COR-L47 (cell line): Measurements from ENCODE around the gene LRBA.
A peak's percentile ranks its signal among the peaks of the same experiment; 100 is the strongest.

ENCODE experiments used
- DNase-seq: peaks from one replicate; lab custom pipeline; 2025; lab: John Stamatoyannopoulos, UW

LRBA gene

DNA sequence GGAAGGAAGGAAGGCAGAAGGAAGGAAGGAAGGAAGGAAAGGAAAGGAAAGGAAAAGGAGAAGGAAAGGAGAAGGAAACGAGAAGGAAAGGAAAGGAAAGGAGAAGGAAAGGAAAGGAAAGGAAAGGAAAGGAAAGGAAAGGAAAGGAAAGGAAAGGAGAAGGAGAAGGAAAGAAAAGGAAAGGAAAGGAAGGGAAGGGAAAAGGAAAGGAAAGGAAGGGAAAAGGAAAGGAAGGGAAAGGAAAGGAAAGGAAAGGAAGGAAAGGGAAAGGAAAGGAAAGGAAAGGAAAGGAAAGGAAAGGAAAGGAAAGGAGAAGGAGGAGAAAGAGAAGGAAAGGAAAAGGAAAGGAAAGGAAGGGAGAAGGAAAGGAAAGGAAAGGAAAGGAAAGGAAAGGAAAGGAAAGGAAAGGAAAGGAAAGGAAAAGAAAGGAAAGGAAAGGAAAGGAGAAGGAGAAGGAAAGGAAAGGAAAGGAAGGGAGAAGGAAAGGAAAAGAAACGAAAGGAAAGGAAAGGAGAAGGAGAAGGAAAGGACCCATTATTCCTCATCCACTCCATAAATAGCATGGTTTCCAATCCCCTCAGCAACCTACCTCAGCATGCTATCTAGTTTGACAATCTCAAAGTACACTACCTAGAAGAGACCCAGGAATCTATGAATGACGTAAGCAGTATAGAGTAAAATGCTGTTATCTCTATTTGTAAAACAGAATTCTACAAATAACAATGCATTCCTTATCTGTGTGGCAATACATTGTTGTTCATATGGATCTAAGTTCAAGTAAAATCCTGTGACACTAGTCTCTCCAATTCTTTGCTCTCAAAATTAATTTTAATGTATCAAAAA lies 209.7 kb downstream of the LRBA start:
- DNase-seq, result no peak

DNA sequence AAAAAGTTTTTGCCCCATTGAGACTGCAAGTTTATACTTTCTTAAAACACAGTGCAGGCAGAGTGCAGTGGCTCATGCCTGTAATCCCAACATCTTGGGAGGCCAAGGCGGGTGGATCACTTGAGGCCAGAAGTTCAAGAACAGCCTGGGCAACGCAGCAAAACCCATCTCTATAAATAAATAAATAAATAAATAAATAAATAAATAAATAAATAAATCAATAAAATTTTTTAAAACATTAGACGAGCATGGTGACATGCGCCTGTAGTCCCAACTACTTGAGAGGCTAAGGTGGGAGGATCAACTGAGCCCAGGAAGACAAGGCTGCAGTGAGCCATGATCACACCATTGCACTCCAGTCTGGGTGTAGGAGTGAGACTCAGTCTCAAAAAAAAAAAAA lies 213.3 kb downstream of the LRBA start:
- no peak for DNase-seq

DNA sequence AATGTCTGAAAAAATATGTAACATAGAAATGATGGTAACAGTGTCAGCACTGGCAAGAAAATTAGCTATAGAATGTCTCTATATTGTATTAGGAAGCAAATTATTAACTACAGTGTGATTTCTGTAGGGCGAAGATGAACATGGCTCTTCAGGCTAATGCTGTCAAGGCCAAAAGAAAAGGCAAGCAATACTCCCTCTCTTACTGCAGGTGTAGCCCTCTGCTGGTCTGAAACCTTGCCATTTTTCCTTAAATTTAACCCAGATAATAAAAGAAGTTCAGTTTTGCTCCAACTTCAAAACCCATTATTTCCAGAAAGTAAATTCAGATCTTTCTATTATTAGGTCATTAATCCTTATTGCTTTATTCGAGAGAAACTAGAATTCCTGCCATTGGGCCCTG lies 215.9 kb downstream of the LRBA start:
- no peak for DNase-seq

DNA sequence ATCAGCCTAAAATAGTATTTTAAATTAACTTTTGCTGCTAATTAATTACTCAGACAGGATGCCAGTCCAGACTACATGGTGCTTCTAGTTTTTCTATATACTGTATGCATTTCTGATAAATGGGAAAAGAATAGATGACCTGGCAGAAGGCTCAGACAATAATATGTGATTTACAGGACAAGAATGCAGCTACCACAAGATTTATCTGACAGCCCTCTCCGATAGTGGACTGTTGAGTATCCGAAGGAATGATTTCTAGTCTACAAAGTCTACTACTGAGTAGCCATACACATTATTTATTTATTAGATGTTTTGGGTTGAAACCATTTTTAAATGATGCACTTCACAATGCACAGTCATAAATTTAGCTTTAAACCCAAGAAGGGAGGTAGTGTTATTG lies 220.4 kb downstream of the LRBA start:
- DNase-seq, result no peak

DNA sequence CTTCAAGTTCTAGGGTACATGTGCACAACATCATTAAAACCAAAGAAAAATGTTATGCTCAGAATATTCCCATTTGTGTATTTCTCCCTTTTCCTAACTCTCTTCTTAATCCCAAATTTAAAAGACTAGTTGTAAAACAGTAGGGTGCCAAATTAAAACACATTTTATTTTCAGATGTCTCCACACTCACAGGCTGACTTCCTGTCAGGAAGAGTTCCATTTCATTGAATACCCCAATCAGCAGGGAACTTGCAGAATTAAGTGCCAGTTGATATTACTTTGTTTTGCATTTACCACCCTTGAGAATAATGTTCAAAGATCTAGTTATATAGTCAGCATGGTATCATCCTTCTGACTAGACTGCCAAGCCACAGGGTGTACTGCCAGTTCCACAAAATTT lies 225.2 kb downstream of the LRBA start:
- DNase-seq, result no peak

DNA sequence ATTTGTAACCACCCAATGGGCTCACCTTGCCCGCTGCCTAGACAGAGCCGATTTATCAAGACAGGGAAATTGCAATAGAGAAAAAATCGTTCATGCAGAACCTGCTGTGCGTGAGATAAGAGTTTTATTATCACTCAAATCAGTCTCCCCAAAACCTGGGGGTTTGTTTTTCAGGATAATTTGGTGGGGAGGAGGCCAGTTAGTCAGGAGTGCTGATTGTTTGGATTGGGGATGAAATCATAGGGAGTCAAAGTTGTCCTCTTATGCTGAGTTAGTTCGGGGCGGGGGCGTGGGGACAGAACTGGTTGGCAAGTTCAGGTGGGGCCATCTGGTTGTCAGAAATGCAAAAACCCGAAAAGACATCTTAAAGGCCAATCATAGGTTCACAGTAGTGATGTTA lies 230.1 kb downstream of the LRBA start:
- no peak for DNase-seq

DNA sequence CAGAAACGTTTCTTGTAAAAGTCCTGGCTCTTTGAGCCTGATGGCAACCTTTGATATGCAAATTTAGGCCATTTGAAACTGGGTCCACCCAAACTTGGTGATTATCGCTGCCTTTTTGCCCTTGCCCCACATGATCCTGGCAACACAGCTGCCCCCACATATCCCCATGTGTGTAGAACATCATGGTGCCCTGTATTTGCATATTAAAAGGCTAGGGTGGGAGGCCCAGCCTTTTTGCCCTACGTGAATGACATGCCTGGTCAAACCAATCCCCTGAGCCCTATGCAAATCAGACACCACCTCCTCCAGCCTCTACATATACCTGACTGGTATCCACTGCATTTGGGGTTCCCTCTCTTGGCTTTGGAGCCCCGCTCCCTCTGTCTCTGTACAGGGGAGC lies 230.8 kb downstream of the LRBA start:
- no peak for DNase-seq

DNA sequence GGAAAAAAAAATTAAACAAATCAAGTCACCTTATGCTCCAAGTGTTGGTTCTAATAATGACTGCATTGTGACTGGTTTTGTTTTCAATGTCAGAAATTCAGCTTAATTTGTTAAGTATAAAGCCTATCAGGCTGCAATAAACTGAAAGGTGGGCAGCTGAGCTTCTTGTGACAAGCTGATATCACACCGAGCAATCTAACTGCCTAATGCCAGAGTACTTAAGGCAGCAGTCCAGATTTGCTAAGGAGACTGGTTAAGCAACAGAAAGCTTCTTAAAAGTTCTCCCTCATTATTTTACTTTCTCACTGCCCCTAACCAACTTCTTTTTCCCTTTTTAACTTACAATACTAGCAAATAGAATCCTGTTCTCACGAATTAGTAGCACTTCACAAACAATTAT lies 232.2 kb downstream of the LRBA start:
- no peak for DNase-seq

DNA sequence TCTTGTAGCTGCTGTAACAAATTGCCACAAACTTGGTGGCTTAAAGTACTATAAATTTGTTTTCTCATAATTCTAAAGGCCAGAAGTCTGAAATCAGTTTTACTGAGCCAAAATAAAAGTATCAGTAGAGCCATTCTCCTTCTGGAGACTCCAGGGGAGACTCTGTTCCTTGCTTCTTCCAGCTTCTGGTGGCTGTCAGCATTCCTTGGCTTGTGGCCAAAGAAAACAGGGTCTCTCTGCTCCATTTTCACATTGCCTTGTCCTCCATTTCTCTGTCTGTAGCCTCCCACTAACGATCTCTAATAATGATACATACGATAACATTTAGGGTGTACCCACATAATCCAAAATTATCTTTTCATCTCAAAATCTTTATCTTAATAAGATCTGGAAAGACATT lies 232.8 kb downstream of the LRBA start:
- DNase-seq, result peak; percentile 24

DNA sequence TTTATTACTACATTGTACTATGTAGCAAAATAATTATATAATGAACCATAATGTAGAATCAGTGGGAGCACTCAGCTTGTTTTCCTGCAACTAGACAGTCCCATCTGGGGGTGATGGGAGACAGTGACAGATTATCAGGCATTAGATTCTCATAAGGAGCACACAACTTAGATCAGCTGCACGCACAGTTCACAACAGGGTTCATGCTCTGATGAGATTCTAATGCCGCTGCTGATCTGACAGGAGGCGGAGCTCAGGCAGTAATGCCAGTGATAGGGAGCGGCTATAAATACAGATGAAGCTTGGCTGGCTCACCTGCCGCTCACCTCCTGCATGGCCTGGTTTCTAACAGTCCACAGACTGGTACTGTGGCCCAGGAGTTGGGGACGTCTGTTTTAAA lies 233.9 kb downstream of the LRBA start:
- DNase-seq, result no peak

DNA sequence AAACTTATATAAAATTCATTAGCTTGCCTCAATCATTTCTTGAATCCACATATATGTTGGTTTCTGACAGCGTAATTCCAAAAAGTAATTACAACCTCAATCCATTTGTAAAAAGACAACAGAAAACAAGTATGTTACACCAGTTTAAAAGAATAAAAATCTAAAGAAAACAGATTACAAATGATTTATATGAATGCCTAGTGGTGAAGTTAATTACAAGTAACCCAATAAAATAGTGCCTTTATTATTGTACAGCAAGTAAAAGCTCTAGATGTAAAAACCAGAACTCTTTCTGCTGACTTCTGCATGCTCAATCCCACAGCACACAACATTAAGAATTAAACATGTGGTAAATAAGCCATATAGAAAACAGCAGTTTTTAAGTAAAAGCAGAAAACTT lies 235.4 kb downstream of the LRBA start:
- DNase-seq, result no peak

DNA sequence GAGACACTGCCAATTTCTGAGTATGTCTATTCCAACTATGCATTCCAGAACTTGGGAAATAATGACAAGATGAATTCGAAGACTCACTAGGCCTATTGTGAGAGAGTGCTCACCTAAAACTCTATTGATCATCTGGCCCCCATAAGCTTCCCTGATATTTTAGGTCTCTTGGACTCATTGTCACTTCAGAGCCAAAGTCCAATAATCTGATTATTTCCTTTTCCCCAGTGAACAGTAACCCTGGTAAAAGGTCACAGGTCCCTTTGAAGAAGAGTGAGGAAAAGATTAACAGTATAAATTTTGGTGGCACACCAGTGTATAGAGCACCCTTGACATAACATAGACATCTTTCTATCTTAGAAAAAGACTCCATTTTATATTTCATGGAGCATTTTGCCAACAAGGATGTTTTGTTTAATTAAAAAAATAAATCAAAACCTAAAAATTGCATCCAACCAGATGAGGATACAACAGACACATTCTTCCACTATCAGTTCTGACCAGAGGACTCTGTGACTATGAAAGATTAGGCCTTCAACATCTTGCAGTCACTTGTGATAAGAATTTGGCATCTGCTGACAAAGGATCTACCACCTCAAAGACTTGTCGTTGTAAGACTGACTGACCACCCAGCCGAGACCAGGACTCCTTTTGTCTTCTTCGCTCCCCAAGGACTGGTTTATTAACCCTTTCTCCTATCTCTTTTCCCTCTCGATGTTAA lies 241.2 kb downstream of the LRBA start:
- DNase-seq, result no peak

DNA sequence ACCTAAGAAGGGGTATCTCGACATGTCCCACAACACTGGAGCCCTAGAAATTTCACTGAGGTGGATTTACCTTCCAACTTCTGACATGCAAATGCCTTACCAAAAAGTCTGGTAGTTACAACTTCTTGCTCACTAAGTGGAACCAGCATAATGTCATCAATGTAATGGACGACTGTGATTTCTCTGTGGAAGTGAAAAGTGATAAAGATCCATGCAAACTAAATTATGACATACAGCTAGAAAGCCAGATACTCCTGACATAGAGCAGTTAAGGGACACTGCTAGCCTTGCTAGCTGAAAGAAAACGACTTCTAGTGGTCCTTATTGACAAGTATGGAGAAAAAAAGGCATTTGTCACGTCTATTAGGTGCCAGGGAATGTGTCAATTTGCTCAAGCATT lies 242.1 kb downstream of the LRBA start:
- no peak for DNase-seq

DNA sequence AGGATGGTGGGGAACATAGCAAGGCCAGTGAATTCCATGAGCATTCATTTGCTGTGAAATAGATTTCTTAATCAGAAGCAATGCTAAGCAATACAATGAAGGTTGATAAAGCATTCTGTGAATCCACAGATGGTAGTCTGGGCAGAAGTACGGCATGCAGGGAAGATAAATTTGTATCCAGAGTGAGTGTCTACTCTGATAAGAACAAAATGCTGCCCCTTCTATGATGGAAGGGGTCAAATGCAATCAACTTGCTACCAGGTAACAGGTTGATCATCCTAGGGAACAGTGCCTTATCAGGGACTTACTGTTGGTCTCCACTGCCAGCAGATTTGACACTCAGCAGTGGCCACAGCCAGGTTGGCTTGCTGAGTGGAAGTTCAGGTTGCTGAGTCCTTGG lies 243.7 kb downstream of the LRBA start:
- DNase-seq, result no peak

DNA sequence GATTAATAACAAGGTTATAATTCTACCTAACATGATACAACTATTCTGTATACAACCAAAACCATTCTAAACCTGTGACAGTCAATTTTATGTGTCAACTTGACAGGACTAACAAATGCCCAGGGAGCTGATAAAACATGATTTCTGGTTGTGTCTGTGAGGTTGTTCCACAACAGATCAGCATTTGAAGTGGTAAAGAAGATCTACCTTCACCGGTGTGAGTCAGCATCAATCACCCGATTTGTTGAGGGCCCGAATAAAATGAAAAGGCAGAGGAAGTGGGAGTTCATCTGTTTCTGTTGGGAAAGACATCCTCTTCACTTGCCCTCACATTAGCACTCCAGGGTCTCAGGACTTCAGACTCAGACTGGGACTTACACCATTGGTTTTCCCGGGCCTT lies 245.2 kb downstream of the LRBA start:
- DNase-seq, result no peak

DNA sequence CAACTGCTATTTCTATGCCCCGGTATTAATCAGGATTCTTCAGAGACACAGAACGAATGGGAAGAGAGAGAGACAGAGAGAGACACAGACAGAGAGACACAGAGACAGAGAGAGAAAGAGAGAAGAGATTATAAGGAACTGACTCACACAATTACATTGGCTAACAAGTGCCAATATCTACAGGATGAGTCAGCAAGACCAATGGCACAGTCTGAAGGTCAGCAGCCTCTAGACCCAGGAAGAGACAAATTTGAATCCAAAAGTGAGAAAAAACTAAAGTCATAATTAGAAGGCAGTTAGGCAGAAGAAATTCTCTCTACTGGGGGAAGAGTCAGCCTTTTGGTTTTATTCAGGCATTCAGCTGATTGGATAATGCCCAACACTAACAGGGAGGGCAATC lies 245.8 kb downstream of the LRBA start:
- DNase-seq, result no peak

DNA sequence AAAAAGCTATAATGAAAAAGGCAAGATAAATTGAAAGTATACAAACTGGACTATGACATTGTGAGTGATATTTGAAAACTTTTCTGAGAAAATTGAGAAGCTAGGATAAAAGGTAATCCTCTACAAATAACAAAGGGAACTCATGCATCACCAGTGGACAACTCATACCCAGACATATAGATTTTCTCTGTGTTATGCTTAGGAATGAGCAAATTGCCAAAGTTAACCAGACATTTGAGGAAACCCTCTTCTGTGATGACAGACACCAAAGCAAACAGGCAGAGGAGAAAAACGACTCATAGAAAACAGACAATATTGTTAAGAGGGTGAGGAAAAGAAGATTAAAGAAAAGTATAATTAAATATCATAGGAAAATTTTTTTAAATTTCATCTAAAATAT lies 246.6 kb downstream of the LRBA start:
- DNase-seq, result no peak

DNA sequence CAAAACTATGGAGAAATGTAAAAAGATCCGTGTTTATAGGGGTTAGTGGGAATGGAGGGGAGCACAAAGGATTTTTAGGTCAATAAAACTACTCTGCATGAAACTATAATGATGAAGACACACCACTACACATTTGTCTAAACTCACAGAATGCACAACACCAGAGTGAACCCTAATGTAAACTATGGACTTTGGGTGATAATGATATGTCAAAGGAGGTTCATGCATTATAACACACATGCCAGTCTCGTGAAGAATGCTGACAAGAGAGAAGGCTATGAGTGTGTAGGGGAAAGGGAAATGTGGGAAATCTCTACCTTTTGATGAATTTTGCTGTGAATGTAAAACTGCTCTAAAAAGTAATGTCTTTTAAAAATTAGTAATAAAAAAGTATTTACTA lies 249.9 kb downstream of the LRBA start:
- DNase-seq, result no peak

DNA sequence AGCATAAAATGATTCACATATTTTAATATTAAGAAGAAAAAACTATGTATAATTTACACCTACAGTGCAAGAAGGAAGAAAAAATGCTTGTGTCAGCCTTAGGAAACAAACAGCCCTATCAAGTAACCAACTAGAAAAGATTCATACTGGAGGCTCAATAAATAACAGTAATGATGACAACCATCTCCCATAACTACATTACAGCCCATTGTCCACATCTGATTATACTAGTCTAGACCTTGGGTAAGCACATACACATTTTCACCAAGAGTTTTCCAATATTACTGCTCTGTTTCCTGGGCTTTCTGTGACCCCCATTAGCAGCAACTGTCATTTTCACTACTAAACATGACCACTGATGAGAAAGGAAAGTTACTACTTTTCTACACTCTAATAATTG lies 263.4 kb downstream of the LRBA start:
- no peak for DNase-seq

DNA sequence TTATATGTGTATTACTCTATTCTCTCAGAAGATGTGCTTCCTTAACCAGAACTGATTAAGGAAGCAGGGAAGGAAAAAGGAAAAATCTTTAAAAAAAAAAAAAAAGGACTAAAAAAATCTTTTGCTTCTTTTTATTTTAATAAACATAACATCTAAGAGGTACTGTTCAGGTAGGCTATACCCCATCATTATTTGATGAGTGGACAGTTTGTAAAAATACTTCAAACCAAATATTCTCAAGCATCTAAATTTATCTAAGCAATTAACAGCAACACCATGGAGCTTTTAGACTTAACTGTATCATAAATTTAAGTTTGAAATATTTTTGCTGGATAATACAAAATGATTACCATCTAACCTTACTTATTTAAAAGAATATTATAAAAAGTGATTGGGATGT lies 264.3 kb downstream of the LRBA start:
- no peak for DNase-seq

DNA sequence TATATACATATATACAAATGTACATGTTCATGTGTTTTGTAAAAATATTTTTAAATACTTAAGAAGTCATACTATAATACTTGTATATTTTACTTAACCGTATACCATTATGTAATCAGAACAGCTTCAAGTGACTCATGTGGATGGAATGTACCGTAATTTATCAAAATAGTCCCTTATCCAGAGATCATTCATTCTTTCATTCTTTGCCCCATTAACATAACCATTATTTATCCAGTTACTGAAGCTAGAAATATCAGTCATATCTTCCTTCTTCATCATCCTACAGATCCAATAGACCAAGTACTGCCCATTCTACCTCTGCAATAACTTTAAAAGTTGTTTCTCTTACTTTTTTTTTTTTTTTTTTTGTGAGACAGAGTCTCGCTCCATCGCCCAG lies 268.9 kb downstream of the LRBA start:
- no peak for DNase-seq

DNA sequence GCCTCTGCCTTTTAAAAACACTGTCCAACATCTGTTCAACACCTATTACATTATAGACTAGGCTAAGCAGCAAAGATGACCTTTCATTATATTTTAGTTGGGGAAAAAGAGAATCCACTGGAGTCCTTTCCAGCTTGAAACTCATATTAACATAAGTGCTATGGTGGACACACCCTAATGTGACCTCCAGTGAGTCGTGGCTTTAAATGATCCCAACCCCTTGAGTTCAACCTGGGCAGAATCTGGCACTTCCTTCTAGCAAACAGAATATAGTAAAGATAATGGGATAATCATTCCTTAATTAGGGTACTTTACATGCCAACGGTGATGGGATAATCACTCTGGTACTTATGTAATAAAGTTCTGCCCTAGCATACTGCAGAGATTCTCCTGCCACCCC lies 270.5 kb downstream of the LRBA start:
- DNase-seq, result no peak

DNA sequence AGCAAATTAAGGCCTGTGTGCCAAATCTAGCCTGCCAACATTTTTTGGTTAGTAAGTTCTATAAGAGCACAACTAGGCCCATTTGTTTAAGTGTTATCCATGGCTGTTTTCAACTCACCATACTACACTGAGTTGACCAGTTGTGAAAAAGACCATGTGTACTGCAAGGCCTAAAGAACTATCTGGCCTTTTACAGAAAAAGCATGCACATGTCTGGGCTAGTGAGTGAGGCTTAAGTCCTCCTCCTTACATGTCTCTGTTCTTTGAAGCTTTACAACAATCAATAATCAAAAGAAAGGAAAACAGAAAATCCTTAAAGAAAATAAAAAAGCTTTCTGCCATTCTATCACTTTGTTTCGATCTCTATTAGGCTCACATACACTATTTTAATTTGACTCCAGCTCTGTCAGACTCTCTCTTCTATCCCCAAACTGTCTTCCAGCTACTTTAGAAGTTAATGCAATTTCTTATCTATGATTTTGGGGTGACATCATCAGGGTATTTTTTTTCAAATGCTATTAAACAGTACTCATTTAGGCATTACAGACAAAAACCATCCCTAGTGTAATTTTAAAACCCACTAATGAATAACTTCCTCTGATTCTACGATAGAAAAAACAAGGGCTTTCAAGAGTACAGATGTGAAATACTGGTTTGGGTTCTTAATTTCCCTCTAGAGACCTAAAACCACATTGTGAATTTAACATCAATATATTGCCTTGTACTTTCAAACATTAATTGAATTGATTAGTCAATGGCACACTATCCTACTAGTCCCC lies 271.3 kb downstream of the LRBA start:
- DNase-seq, result no peak
